Measurements from ENCODE around the gene SF3A1. TPM values are rescaled to one million over a fixed set of nuclear protein-coding genes. Genes with fewer than 3 reads are reported as not detected.

SF3A1 gene
- total RNA-seq, 1 experiment from 2014 or later: 272 TPM

DNA sequence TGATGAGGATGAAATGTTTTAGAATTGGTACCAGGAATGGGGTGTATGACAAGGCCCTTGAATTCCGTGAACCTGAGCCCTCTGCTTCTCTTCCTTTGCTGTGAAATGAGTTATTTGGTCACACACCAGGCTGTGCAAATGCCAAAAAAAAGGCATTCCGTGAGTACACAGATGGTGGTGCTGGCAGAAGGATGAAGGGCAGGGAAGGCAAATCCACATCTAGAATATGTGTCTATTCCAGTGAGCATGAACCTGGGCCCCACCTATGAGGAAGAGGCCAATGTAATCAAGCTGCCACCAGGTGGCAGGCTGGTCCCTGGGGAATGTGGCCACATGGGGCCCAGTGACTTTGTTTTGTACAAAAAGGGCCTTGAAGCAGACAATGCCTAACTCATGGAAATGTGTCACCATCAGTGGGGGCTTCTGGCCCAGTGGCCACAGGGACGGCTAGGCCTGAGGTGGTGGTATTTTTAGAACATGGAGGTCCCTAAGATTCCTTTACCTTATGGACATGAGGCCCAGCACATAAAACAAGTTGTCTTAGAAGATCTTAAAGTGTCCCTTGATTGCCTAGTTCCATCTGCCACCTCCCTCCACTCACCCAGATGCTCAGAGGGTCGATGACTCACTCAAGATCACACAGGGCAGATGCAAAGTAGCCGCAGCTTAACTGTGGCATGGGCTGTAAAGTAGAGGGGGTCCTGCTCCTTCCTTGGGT is 34.4 kb upstream of the SF3A1 start (continued):
- TF ChIP-seq USF2 (CRISPR knock-in tag; IDR thresholded peaks at IDR 0.05) (0 out of 2 replicates have a peak, but pooled peaks have one; percentile 9), ESRRA (CRISPR knock-in tag; IDR thresholded peaks at IDR 0.05; ENCODE audit: borderline replicate concordance) (no peak), NR1H2 (CRISPR knock-in tag; IDR thresholded peaks at IDR 0.05) (no peak), ZNF121 (CRISPR knock-in tag; IDR thresholded peaks at IDR 0.05) (no peak), SOX15 (CRISPR knock-in tag; IDR thresholded peaks at IDR 0.05) (no peak), CREM (CRISPR knock-in tag; IDR thresholded peaks at IDR 0.05) (no peak), JUN (CRISPR knock-in tag; IDR thresholded peaks at IDR 0.05) (no peak), ZNF425 (CRISPR knock-in tag; conservative IDR thresholded peaks at IDR 0.05) (no peak), NFE2L1 (CRISPR knock-in tag; IDR thresholded peaks at IDR 0.05) (no peak), JAZF1 (CRISPR knock-in tag; IDR thresholded peaks at IDR 0.05) (no peak), E2F1 (CRISPR knock-in tag; IDR thresholded peaks at IDR 0.05) (no peak), MYBL2 (CRISPR knock-in tag; IDR thresholded peaks at IDR 0.05) (no peak), KAT7 (CRISPR knock-in tag; IDR thresholded peaks at IDR 0.05; ENCODE audit: borderline replicate concordance) (no peak), HMGXB4 (CRISPR knock-in tag; IDR thresholded peaks at IDR 0.05) (no peak), PREB (CRISPR knock-in tag; IDR thresholded peaks at IDR 0.05; ENCODE audit: borderline replicate concordance) (no peak), FOXJ3 (CRISPR knock-in tag; IDR thresholded peaks at IDR 0.05; ENCODE audit: borderline replicate concordance) (no peak), RORB (CRISPR knock-in tag; IDR thresholded peaks at IDR 0.05) (no peak)
- TF ChIP-seq, protein P1, sequence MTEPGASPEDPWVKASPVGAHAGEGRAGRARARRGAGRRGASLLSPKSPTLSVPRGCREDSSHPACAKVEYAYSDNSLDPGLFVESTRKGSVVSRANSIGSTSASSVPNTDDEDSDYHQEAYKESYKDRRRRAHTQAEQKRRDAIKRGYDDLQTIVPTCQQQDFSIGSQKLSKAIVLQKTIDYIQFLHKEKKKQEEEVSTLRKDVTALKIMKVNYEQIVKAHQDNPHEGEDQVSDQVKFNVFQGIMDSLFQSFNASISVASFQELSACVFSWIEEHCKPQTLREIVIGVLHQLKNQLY (CRISPR knock-in tag; IDR thresholded peaks at IDR 0.05): no peak
- TF ChIP-seq, protein P2, sequence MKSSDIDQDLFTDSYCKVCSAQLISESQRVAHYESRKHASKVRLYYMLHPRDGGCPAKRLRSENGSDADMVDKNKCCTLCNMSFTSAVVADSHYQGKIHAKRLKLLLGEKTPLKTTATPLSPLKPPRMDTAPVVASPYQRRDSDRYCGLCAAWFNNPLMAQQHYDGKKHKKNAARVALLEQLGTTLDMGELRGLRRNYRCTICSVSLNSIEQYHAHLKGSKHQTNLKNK (CRISPR knock-in tag; IDR thresholded peaks at IDR 0.05): no peak
- TF ChIP-seq, protein P3, sequence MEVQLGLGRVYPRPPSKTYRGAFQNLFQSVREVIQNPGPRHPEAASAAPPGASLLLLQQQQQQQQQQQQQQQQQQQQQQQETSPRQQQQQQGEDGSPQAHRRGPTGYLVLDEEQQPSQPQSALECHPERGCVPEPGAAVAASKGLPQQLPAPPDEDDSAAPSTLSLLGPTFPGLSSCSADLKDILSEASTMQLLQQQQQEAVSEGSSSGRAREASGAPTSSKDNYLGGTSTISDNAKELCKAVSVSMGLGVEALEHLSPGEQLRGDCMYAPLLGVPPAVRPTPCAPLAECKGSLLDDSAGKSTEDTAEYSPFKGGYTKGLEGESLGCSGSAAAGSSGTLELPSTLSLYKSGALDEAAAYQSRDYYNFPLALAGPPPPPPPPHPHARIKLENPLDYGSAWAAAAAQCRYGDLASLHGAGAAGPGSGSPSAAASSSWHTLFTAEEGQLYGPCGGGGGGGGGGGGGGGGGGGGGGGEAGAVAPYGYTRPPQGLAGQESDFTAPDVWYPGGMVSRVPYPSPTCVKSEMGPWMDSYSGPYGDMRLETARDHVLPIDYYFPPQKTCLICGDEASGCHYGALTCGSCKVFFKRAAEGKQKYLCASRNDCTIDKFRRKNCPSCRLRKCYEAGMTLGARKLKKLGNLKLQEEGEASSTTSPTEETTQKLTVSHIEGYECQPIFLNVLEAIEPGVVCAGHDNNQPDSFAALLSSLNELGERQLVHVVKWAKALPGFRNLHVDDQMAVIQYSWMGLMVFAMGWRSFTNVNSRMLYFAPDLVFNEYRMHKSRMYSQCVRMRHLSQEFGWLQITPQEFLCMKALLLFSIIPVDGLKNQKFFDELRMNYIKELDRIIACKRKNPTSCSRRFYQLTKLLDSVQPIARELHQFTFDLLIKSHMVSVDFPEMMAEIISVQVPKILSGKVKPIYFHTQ (CRISPR knock-in tag; IDR thresholded peaks at IDR 0.05): no peak
- TF ChIP-seq, protein P4, sequence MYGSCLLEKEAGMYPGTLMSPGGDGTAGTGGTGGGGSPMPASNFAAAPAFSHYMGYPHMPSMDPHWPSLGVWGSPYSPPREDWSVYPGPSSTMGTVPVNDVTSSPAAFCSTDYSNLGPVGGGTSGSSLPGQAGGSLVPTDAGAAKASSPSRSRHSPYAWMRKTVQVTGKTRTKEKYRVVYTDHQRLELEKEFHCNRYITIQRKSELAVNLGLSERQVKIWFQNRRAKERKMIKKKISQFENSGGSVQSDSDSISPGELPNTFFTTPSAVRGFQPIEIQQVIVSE (CRISPR knock-in tag; IDR thresholded peaks at IDR 0.05; ENCODE audit: borderline replicate concordance): no peak
- TF ChIP-seq, protein P5, sequence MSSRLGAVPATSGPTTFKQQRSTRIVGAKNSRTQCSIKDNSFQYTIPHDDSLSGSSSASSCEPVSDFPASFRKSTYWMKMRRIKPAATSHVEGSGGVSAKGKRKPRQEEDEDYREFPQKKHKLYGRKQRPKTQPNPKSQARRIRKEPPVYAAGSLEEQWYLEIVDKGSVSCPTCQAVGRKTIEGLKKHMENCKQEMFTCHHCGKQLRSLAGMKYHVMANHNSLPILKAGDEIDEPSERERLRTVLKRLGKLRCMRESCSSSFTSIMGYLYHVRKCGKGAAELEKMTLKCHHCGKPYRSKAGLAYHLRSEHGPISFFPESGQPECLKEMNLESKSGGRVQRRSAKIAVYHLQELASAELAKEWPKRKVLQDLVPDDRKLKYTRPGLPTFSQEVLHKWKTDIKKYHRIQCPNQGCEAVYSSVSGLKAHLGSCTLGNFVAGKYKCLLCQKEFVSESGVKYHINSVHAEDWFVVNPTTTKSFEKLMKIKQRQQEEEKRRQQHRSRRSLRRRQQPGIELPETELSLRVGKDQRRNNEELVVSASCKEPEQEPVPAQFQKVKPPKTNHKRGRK (CRISPR knock-in tag; IDR thresholded peaks at IDR 0.05; ENCODE audit: borderline replicate concordance): no peak
- TF ChIP-seq, protein P6, sequence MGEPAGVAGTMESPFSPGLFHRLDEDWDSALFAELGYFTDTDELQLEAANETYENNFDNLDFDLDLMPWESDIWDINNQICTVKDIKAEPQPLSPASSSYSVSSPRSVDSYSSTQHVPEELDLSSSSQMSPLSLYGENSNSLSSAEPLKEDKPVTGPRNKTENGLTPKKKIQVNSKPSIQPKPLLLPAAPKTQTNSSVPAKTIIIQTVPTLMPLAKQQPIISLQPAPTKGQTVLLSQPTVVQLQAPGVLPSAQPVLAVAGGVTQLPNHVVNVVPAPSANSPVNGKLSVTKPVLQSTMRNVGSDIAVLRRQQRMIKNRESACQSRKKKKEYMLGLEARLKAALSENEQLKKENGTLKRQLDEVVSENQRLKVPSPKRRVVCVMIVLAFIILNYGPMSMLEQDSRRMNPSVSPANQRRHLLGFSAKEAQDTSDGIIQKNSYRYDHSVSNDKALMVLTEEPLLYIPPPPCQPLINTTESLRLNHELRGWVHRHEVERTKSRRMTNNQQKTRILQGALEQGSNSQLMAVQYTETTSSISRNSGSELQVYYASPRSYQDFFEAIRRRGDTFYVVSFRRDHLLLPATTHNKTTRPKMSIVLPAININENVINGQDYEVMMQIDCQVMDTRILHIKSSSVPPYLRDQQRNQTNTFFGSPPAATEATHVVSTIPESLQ (CRISPR knock-in tag; IDR thresholded peaks at IDR 0.05): no peak
